Measurements from ENCODE around the gene HIVEP3.

DNA sequence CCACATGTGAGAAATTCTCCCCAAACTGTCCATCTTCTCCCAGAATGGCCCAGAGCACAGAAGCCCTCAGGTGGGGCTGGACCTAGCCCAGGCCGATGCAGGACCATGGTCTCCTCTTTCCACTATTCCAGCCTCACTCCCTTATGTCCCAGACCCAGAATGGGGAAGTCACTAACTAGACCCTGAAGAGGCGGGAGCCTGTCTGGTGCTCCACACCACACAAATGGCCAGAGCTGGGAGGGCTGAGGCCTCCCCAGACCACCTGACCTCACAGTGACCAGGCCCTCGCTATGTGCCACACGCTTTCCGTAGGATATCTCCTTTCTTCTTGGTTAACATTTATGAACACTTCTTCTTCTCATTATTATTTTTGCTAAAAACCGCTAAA lies 379.3 kb downstream of the HIVEP3 start:
- TF ChIP-seq, protein P1, sequence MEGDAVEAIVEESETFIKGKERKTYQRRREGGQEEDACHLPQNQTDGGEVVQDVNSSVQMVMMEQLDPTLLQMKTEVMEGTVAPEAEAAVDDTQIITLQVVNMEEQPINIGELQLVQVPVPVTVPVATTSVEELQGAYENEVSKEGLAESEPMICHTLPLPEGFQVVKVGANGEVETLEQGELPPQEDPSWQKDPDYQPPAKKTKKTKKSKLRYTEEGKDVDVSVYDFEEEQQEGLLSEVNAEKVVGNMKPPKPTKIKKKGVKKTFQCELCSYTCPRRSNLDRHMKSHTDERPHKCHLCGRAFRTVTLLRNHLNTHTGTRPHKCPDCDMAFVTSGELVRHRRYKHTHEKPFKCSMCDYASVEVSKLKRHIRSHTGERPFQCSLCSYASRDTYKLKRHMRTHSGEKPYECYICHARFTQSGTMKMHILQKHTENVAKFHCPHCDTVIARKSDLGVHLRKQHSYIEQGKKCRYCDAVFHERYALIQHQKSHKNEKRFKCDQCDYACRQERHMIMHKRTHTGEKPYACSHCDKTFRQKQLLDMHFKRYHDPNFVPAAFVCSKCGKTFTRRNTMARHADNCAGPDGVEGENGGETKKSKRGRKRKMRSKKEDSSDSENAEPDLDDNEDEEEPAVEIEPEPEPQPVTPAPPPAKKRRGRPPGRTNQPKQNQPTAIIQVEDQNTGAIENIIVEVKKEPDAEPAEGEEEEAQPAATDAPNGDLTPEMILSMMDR (IDR thresholded peaks at IDR 0.05), result no peak
- no peak for TF ChIP-seq EP300 (IDR thresholded peaks at IDR 0.05)

All from tibial nerve (tissue), 4 donors.